Glomerular visceral epithelial cell (primary cell): Measurements from ENCODE around the gene GPR137.
"Not testable (repeated sequence)": the region's sequence is repeated elsewhere in the genome, so short reads cannot be mapped to it uniquely, and the experiment has no call there.

Experiments used
- DNase-seq: peaks from one replicate; pipeline ENCODE4 v3.0.0-alpha.2; 2016; ENCODE audit errors: extremely low spot score

Gene GPR137

DNA sequence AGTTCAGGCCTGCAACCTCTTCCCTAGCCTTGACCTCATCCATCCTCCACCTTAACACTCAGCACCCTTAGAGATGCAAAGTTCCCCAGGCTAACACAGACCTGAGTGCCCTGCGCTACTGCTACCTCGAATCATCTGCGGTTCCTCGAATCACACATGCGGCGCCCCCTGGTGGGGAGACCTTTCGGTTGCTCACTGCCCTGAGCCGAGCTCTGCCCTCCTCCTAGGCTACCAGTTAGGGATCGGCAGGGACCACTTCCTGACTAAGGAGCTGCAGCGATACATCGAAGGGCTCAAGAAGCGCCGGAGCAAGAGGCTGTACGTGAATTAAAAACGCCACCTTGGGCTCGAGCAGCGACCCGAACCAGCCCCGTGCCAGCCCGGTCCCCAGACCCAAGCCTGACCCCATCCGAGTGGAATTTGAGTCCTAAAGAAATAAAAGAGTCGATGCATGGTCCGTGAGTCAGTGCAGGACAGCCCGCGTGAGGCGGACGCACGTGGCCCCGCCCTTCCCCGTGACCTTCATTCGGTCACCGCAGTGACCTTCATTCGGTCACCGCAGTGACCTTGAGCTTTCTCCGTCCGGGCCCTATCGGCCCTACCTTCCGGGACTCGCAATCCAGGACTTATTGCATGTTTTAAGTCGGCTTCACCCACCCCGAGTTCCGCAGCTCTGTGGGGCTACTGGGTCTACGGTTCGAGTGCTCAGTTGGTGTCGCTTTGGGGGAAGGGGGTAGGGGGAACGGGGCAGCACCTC lies 18.8 kb downstream of the GPR137 start:
- peak; percentile 88 for DNase-seq

GRCh38 chr11:64305075-64305690 lies 19.5 kb downstream of the GPR137 start, which contains the start of gene ESRRA:
Gene ESRRA, plus strand, starts transcription at chr11:64305524. Its CDS starts 1,656 bp downstream, at chr11:64307180.
- peak; percentile 98 for DNase-seq

DNA sequence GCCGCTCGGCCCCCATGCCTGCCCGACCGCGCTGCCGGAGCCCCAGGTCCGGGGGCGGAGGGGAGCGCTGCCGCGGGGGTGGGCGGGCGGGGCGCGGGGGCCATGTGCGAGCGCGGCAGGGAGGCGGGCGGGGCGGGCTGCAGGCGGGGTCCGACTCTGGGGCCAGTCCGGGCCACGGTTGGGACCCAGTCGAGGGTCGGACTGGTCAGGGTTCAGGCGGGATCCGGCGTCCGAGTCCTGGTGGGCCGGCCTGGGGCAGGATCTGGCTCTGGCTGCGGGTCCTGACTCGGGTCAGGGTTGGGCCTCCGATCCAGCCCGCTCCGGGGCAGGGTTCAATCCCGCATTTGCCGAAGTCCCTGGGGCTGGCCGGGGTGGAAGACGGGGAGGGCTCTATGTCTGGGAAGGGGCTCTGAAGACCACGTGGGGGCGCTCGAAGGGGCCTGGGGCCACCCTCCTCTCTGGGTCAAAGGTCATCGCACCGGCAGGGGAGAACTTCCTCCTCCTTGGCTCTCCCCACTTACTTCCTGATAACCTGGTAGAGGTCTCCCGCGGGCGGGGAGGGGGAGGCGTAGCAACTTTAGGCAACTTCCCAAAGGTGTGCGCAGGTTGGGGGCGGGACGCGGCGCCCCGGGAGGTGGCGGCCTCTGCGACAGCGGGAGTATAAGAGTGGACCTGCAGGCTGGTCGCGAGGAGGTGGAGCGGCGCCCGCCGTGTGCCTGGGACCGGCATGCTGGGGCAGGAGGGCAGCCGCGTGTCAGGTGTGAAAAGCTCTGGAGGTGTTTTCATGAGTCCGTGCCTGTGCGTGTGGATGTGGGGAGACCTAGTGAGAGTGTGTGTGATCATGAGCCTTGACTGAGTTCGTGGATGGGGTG lies 20.3 kb downstream of the GPR137 start:
- peak; percentile 45 for DNase-seq

GRCh38 chr11:64306563-64306875 lies 20.9 kb downstream of the GPR137 start:
- DNase-seq: no peak

GRCh38 chr11:64306876-64307622 lies 21.4 kb downstream of the GPR137 start:
- peak; percentile 35 for DNase-seq

GRCh38 chr11:64307795-64308194 lies 22.1 kb downstream of the GPR137 start:
- not testable (repeated sequence) for DNase-seq

GRCh38 chr11:64312947-64313346 lies 27.3 kb downstream of the GPR137 start:
- no peak for DNase-seq

DNA sequence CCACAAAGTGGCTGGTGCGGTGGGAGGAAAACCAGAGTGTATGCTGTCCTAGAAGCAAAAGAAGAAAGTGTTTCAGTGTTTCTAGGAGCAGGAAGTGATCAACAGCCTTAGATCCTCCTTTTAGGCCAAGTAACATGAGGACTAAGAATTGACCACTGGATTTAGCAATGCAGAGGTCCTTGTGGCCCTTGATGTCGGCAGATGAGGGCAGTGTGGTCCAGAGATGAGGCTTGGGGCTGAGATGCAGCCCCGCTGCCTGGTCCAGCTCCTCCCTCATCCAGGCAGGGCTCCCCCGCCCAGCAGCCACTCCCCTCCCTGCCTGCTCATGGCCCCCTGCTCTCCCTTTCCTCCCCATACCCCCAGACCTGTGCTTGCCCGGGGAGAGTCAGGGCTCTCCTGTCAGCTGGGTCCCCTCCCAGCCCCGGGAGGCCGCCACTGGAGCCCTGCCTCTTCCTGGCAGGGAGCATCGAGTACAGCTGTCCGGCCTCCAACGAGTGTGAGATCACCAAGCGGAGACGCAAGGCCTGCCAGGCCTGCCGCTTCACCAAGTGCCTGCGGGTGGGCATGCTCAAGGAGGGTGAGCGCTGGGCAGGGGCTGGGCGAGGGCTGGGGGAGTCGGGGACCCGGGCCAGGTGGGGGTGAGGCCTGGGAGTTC lies 28.0 kb downstream of the GPR137 start:
- DNase-seq: no peak

DNA sequence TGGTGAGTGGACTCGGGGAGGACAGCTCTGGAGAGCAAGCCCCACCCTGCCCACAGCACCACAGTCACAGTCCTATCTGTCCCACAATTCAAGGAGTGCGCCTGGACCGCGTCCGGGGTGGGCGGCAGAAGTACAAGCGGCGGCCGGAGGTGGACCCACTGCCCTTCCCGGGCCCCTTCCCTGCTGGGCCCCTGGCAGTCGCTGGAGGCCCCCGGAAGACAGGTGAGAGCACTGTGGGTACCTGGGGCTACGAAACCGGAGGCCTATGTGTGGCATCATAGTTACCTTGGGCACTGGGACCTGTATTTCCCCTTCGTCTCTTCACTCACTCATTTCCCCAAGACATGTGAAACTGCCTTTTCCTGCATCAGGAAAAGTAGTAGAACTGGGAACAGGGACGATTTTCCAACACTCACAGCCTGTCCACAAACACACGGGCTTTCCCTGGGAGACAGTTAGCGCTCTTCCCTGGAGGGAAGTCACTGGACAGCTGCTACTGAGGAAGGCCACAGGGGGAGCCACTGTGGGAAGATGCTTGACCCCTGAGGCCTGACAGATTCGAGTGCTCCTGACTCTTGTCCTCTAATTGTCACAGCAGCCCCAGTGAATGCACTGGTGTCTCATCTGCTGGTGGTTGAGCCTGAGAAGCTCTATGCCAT lies 28.6 kb downstream of the GPR137 start:
- DNase-seq: no peak

GRCh38 chr11:64314805-64315561 lies 29.3 kb downstream of the GPR137 start:
- no peak for DNase-seq

- not testable (repeated sequence) for DNase-seq
Measured at GRCh38 chr11:64315667-64316526, 30.2 kb downstream of the GPR137 start.

GRCh38 chr11:64316672-64317324 lies 31.1 kb downstream of the GPR137 start:
- peak; percentile 53 for DNase-seq

DNA sequence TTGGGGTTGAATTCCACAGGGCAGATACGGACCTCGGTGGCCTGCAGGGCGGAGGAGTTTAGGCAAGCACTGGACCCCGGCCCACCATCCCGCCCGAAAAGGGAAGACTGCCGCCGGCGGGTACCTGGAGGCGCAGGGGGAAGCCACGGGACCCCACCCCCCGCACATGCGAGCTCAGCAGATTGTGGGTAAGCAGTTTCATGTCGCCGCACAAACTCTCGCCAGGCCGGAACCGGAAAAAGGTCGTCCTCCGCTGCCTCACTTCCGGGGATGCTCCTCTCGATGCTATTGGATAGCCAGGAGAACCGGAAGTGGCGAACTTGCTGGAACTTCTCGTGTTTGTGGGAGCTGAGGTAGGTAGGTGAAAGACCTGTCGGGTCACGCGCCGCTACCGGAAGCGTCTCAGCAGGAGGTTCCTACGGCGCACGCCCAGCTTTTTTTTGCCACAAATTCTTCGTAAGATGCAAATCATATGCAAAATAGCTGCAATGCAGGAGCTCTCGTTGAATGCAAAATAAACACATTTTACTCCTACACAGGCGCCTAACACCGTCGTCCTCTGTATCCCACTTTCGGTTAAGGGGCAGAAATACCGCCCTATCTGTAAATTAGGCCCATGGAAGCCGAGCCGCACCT lies 31.8 kb downstream of the GPR137 start, which contains the start of gene TRMT112:
TSS of gene TRMT112 (minus strand) at position 235 of the 636 bp plus-strand sequence. CDS start at position 202, 33 bp downstream.
- DNase-seq: peak; percentile 99

- DNase-seq: peak; percentile 97
Measured at GRCh38 chr11:64317961-64318765, 32.5 kb downstream of the GPR137 start, which contains the start of gene PRDX5. Gene PRDX5, plus strand, starts transcription at chr11:64318121. Its CDS starts 95 bp downstream, at chr11:64318216.

DNA sequence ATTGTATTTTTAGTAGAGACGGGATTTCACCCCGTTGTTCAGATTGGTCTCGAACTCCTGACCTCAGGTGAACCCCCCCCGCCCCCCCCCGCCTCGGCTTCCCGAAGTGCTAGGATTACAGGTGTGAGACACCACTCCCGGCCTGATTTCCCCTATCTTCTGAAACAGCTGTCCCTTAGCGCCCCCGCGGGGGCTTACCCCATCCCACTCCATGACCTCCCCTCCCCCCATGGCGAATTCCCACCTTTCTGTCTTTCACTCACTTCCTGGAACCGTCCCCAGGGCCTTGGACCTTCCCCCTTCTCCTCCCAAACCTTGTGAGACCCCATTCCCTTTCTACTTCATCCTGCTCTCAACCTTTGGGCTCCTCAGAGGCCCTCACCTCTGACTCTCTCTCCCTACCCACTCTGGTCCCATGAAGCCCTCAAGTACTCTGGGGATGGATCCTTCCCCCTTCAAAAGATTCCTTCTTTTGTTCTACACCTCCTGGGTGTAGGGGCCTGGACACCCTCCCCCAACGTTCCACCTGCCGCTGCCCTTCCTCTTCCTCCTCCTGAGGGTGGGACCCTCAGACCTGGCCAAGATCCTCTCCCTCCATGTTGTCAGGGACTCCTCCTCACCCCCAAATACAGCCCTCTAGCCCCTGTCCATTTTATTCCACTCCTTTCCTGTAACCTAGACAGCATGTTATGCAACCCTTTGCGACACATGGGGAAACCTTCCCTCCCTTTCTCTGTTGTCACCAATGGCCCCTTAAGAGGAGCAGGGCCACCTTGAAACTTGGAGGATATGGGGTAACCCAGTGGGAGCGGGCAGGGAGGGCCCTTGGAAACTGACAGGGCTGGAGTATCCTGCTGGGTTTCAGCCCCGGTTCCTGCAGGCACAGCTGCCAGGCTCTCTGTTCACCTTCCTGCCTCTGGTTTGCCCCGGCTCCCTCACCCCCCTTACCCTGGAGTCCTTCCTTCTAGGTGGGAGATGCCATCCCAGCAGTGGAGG lies 33.4 kb downstream of the GPR137 start:
- DNase-seq: no peak

DNA sequence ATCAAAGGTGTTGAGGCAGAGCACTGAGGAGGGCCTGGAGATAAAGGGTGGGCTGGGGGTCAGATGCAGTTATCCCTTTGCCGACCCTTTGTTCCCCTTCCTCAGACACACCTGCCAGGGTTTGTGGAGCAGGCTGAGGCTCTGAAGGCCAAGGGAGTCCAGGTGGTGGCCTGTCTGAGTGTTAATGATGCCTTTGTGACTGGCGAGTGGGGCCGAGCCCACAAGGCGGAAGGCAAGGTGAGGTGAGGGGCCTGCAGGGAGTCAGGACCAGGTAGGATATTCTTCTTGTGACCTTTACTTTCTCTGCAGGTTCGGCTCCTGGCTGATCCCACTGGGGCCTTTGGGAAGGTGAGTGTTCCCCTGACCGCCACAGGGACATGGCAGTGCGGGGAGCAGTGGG lies 34.9 kb downstream of the GPR137 start:
- DNase-seq: no peak
